ENCODE results near the gene GPR32. TPM values are rescaled to one million over a fixed set of nuclear protein-coding genes. Genes with fewer than 3 reads are reported as not detected.

GPR32 gene
- total RNA-seq, 3 donors from 2014 or later (not counting 1 experiment from before 2014, with no cell fraction given) = not detected

Other genes with a start within 250 kb of the GPR32 start
- not detected for gene LRRC4B, start 202.0 kb upstream of the GPR32 start, total RNA-seq
- gene SYT3, start 130.6 kb upstream of the GPR32 start, total RNA-seq = not detected
- not detected for gene C19orf81, start 121.0 kb upstream of the GPR32 start, total RNA-seq
- under 1 TPM; 0.05 to 0.75 (median 0.20) TPM for gene SHANK1, start 50.7 kb upstream of the GPR32 start, total RNA-seq
- gene CLEC11A, start 47.1 kb upstream of the GPR32 start, total RNA-seq = 1 to 10 TPM; 2.3 to 4.0 (median 3.3) TPM
- not detected for gene ACP4, start 20.0 kb downstream of the GPR32 start, total RNA-seq
- gene KLK1, start 53.3 kb downstream of the GPR32 start, total RNA-seq = not detected
- gene KLK15, start 63.1 kb downstream of the GPR32 start, total RNA-seq = not detected
- not detected for gene KLK3, start 84.5 kb downstream of the GPR32 start, total RNA-seq
- gene KLK2, start 103.0 kb downstream of the GPR32 start, total RNA-seq = not detected
- not detected for gene KLK4, start 140.9 kb downstream of the GPR32 start, total RNA-seq
- not detected for gene KLK5, start 182.6 kb downstream of the GPR32 start, total RNA-seq
- not detected for gene KLK6, start 199.1 kb downstream of the GPR32 start, total RNA-seq
- gene KLK7, start 213.5 kb downstream of the GPR32 start, total RNA-seq = not detected
- gene KLK8, start 231.1 kb downstream of the GPR32 start, total RNA-seq = not detected
- not detected for gene KLK10, start 249.2 kb downstream of the GPR32 start, total RNA-seq

All from natural killer cell (primary cell).